DND-41 (cell line): ENCODE data around the gene BACE1.

Experiments
- CTCF ChIP-seq: IDR thresholded peaks from 2 replicates; pipeline ENCODE4 v1.5.1; 2012; ENCODE audit warnings: borderline replicate concordance, low read length, moderate library complexity, mild to moderate bottlenecking; ENCODE audit not compliant: poor library complexity, severe bottlenecking; ENCODE audit errors: extremely low read depth
- EZH2 ChIP-seq: IDR thresholded peaks from 3 replicates; pipeline ENCODE4 v1.6.1; 2012; ENCODE audit warnings: borderline replicate concordance, low read depth, mild to moderate bottlenecking, moderate library complexity, low read length, inconsistent platforms; ENCODE audit not compliant: severe bottlenecking

GRCh38 chr11:117298195-117298594 is 17.9 kb downstream of the BACE1 start:
- no peak for TF ChIP-seq CTCF
- TF ChIP-seq EZH2: no peak
